HCEC 1CT (cell line): ENCODE results near the gene KLHL30.
"Not testable (repeated sequence)": the region's sequence is repeated elsewhere in the genome, so short reads cannot be mapped to it uniquely, and the experiment has no call there.

Experiments used
- DNase-seq: peaks from one replicate; pipeline ENCODE4 v3.0.0-alpha.2; 2017

Gene KLHL30

DNA sequence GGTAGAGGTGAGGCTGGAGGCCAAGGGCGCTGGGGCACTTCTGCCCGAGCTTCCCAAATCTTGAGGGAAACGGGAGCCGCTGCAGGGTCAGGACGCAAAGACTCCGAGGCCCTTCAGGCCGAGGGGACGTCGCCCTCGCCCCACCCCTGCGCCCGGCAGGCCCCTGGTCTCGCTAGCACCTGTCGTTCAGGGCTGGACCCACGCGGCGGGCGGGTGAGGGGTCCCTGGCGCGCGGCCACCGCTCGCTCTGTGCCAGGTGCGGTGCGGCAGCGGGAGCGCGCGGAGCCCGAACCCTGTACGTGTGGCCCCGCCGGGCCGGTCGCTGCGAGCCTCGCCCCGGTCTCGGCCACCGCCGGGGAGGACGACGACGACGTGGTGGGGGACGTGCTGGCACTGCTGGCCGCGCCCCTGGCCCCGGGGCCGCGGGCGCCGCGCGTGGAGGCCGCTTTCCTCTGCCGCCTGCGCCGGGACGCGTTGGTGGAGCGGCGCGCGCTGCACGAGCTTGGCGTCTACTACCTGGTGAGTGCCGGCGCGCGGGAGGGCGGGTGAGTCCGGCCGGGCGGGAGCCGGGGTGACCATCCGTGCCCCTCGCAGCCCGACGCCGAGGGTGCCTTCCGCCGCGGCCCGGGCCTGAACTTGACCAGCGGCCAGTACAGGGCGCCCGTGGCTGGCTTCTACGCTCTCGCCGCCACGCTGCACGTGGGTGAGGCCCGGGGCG lies 25.2 kb downstream of the KLHL30 start:
- no peak for DNase-seq

GRCh38 chr2:238164906-238165287 lies 26.4 kb downstream of the KLHL30 start:
- DNase-seq: no peak

GRCh38 chr2:238165288-238165921 lies 26.9 kb downstream of the KLHL30 start:
- no peak for DNase-seq

DNA sequence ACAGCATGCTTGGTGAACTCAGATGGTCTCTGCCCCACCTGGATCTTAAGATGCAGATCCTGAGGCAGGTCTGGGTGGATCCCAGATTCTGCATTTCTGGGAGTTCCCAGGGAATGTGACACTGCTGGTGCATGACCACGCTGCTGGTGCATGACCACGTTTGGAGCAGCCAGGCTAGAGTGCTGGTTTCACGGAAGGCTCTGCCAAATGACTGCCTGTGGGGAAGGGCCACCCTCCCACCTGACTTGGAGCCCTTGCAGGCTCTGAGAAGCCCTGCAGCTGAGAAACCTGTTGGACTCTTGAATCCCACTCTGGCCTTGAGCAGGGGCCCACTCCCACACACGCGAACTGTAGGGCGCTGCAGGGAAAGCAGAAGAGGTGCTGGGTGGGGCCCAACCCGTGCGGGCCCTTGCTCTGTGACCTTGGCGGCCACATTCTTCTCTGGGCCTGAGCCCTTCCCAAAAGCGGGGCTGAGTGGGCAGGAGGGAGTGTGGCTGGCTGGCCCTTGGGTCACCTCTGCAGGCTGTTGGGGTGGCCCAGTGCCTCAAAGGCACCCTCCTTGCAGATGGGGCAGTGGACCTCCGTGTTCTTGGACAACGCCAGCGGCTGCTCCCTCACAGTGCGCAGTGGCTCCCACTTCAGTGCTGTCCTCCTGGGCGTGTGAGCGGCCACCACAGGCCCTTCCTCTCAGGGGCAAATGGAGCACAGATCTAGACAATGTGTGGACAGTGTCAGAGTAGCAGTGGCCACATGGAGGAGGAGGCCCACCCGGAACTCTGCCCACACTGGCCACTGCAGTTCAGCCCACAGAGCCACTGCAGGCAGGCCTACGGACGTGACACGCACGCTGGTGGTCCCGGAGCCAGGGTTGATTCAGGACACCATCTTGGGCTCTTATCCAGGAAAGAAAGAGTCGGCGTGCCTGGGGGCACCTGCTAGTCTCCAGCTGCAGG lies 28.2 kb downstream of the KLHL30 start:
- no peak for DNase-seq

DNA sequence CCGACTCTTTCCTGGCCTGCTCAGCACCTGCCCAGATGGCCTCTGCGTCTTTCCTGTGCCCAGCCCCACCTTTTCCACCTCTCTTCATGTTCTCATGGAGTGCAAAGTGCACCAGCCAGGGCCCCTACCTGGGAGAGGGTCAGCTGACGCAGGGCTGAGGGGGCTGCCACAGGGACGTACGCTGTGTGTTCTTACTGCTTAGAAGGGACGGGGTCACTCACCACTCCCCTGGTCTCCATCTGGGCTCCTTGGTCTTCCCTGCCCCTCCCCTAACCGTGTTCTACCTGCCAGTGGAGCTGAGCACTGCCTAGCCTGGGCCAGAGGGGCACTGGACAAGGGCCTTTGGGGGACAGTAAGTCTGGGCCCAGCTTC lies 28.9 kb downstream of the KLHL30 start:
- no peak for DNase-seq

DNA sequence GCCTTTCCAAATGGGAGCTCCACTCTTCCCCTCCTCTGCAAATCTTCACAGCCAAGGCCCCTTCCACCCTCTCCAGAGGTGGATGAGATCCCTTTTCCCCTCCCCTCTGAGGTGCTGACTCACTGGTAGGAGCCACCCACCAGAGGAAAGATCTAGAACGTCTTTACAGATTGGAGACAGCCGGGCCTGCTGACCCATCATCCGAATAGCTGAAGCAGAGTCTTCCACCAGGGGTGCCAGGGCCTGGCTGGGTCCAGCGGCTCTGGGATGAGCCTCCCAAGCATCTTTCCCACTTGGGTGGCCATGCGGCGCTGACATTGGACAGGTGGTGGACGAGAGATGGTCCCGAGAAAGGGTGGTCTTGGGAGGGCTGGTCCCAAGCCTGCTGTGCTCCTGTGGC lies 29.3 kb downstream of the KLHL30 start:
- DNase-seq: no peak

GRCh38 chr2:238168196-238169047 lies 30.0 kb downstream of the KLHL30 start:
- no peak for DNase-seq

- DNase-seq: peak; percentile 93
Observed at GRCh38 chr2:238169048-238169707, 30.7 kb downstream of the KLHL30 start.

GRCh38 chr2:238169708-238170251 lies 31.3 kb downstream of the KLHL30 start:
- DNase-seq: peak; percentile 98

GRCh38 chr2:238170386-238171071 lies 32.1 kb downstream of the KLHL30 start:
- no peak for DNase-seq

- not testable (repeated sequence) for DNase-seq
Observed at GRCh38 chr2:238171072-238171431, 32.6 kb downstream of the KLHL30 start.

- no peak for DNase-seq
Observed at GRCh38 chr2:238171575-238172187, 33.2 kb downstream of the KLHL30 start.

DNA sequence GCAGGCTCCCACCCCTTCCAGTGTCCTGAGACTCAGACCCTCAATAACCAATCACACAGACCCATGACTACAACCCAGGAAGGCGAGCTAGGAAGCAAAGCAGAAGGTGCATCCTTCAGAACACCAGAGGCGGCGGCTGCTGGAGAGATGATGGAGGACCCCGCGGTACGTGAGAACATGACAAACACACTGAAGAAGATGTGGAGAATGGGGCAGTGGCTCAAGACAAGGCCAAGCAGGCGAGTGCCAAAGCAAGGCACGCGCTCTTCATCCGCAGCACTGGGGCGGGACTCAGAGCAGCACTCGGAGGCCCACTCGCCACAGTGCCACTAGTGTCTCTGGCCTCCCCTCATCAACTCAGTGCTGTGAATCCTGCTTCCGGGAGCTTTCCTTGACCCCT lies 34.0 kb downstream of the KLHL30 start:
- no peak for DNase-seq

GRCh38 chr2:238173692-238174091 lies 35.2 kb downstream of the KLHL30 start:
- DNase-seq: no peak

DNA sequence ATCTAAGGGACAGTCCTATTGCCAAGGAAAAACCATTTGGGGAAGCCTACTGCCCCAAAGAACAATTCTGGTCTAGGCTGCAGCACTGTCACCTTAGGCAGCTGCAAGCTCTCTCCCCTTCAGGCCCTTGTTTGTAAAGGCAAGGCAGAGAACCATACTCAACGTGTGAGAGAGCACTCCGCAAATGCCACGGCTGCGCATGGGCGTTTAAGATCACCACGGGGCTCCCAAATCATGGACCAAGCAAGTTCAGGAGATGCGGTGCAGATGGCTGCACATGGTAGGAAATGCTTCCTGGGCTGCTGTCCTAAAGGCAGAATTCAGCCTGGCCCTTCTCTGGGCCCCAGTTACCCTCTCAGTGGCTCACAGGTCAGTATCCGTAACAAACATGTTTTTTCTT lies 35.8 kb downstream of the KLHL30 start:
- no peak for DNase-seq

DNA sequence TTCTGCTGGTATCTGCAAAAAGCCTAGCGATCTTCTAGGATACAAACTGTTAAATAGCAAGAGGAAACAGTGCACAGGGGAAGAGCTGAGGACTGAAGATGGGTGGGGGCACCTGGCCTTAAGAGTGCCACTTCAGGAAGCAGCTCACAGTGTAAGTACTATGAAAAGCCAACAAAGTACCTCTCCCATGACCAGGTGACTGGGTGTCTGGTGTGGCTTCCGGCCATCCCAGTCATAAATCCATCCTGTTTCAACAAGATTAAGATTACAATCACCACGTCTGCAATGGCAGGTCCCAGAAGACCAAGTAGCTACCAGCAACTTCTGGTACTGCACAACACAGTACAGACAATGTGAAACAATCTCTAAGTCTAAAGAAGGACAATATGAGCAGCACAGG lies 36.2 kb downstream of the KLHL30 start:
- DNase-seq: no peak

DNA sequence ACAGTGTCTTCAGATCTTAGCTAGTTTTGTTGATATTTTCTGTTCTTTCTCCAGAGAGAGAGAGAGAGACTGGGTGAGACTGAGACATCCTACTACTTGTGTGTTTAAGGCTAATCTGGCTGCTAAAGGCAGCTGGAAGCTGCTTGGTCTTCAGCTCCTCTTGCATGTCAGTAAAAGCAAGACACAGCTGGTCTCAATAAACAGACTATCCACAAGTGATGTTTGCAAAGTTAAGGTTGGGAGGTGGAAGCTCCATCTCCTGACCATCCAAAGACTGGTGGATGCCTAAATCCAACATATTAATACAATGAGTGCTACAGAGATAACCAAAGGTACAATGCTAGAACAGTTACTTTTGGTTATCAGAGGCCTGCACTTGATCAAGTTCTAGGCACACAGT lies 38.1 kb downstream of the KLHL30 start:
- no peak for DNase-seq

- no peak for DNase-seq
Observed at GRCh38 chr2:238180554-238180953, 42.1 kb downstream of the KLHL30 start.

DNA sequence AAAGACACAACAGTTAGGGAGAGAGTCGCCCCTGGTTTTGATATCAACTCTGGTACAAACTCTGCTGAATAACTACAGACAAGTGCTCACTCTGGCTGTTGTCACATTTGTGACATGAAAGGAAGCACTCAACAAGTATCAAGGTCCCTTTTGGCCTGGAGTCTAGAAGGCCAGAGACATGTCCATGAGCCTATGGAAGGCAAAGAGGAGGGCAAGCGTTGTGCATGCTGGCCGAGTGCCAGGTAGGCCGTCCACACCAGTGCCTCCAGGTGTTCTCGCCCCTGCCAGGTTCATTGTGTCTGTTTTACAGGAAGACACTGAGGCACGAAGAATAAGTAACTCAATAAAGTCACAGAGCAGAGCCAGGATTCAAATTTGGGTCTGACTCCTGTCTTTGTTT lies 43.9 kb downstream of the KLHL30 start:
- no peak for DNase-seq

DNA sequence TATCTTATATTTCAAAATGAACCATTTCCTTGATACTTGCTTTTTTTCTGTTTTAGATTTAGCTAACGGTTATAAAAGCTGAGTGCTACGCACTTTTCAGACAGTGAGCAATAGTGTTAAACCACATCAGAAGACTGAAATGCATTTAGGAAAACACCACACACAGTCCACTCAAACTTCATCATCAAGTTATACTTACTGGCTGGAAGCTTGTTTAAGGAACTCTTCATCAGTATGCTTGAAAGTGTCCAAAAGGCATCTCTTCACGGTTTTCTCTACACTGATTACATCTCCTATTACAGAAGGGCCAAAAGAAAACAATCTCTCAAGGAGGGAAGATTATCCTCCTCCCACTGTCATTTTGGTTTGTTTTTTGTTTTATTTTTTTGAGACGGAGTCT lies 45.4 kb downstream of the KLHL30 start:
- no peak for DNase-seq
